ENCODE results near the gene TBCC.

- TF ChIP-seq, protein P1, sequence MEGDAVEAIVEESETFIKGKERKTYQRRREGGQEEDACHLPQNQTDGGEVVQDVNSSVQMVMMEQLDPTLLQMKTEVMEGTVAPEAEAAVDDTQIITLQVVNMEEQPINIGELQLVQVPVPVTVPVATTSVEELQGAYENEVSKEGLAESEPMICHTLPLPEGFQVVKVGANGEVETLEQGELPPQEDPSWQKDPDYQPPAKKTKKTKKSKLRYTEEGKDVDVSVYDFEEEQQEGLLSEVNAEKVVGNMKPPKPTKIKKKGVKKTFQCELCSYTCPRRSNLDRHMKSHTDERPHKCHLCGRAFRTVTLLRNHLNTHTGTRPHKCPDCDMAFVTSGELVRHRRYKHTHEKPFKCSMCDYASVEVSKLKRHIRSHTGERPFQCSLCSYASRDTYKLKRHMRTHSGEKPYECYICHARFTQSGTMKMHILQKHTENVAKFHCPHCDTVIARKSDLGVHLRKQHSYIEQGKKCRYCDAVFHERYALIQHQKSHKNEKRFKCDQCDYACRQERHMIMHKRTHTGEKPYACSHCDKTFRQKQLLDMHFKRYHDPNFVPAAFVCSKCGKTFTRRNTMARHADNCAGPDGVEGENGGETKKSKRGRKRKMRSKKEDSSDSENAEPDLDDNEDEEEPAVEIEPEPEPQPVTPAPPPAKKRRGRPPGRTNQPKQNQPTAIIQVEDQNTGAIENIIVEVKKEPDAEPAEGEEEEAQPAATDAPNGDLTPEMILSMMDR (IDR thresholded peaks at IDR 0.05): no peak
- TF ChIP-seq POLR2AphosphoS5 (IDR thresholded peaks at IDR 0.05): no peak
- no peak for TF ChIP-seq POLR2A (IDR thresholded peaks at IDR 0.05)
Measured at GRCh38 chr6:42787063-42787472, 41.2 kb upstream of the TBCC start.

All from gastroesophageal sphincter (tissue), 3 donors.